Neural cell (in vitro differentiated cells): ENCODE data around the gene AKR1B1. TPM values are rescaled to one million over a fixed set of nuclear protein-coding genes. Genes with fewer than 3 reads are reported as not detected.

Experiments used
- H2AFZ ChIP-seq: fragments of 200-600, 300-800 bp; sonication (generic), shearing (Covaris generic); 2 replicates; pipeline ENCODE4 v1.6.0; 2014; ENCODE audit warnings: low read depth, mild to moderate bottlenecking, antibody characterized with exemption, low read length, moderate library complexity
- H3F3A ChIP-seq: fragments of 200-600 bp; shearing (Covaris generic); 2 replicates; pipeline ENCODE4 v1.6.1; 2016; ENCODE audit warnings: mild to moderate bottlenecking, moderate library complexity, mixed read lengths, antibody characterized with exemption, low read length; ENCODE audit not compliant: insufficient read depth, poor library complexity, severe bottlenecking
- H3K27ac ChIP-seq: fragments of 200-600, 300-800 bp; sonication (generic), shearing (Covaris generic); 2 replicates; pipeline ENCODE4 v1.5.1; 2014; ENCODE audit warnings: mild to moderate bottlenecking, low read length, moderate library complexity
- H3K27me3 ChIP-seq: fragments of 300-800, 200-600 bp; sonication (generic), shearing (Covaris generic); 2 replicates; pipeline ENCODE4 v1.6.0; 2014; ENCODE audit warnings: mild to moderate bottlenecking, low read depth, low read length, moderate library complexity; ENCODE audit not compliant: insufficient read depth
- H3K36me3 ChIP-seq: fragments of 300-800, 200-600 bp; sonication (generic), shearing (Covaris generic); 2 replicates; pipeline ENCODE4 v1.5.1; 2014; ENCODE audit warnings: mild to moderate bottlenecking, antibody characterized with exemption, low read length, moderate library complexity; ENCODE audit not compliant: insufficient read depth
- H3K4me2 ChIP-seq: fragments of 300-800, 200-600 bp; sonication (generic), shearing (Covaris generic); 2 replicates; pipeline ENCODE4 v1.6.0; 2014; ENCODE audit warnings: mild to moderate bottlenecking, low read length
- H3K4me3 ChIP-seq: fragments of 300-800, 200-600 bp; sonication (generic), shearing (Covaris generic); 2 replicates; pipeline ENCODE4 v1.5.1; 2014; ENCODE audit warnings: mild to moderate bottlenecking, low read length, moderate library complexity
- H3K79me2 ChIP-seq: fragments of 200-600 bp; shearing (Covaris generic); replicated peaks from 2 replicates; pipeline ENCODE4 v1.6.0; 2014; ENCODE audit warnings: mild to moderate bottlenecking, low read length, moderate library complexity; ENCODE audit not compliant: insufficient read depth
- H3K9ac ChIP-seq: fragments of 300-800, 200-600 bp; sonication (generic), shearing (Covaris generic); 2 replicates; pipeline ENCODE4 v1.6.1; 2016; ENCODE audit warnings: mild to moderate bottlenecking, low read length, mixed read lengths
- H3K9me2 ChIP-seq: fragments of 200-600 bp; shearing (Covaris generic); 2 replicates; pipeline ENCODE4 v1.6.1; 2016; ENCODE audit warnings: mild to moderate bottlenecking, low read length, mixed read lengths; ENCODE audit not compliant: insufficient read depth
- H3K9me3 ChIP-seq: fragments of 200-600, 300-800 bp; sonication (generic), shearing (Covaris generic); 2 replicates; pipeline ENCODE4 v1.6.1; 2016; ENCODE audit warnings: mild to moderate bottlenecking, mixed run types, low read length, moderate library complexity, mixed read lengths
- H4K20me1 ChIP-seq: fragments of 200-600 bp; shearing (Covaris generic); 2 replicates; pipeline ENCODE4 v1.6.1; 2016; ENCODE audit warnings: mild to moderate bottlenecking, mixed run types; ENCODE audit not compliant: insufficient read depth
- CTCF ChIP-seq: fragments of 450-650 bp; IDR thresholded peaks from 2 replicates; pipeline ENCODE4 v1.5.1; 2014; ENCODE audit warnings: antibody characterized with exemption, mild to moderate bottlenecking, moderate library complexity; ENCODE audit not compliant: poor library complexity, severe bottlenecking
- EP300 ChIP-seq: fragments of 450-650 bp; conservative IDR thresholded peaks from 2 replicates; pipeline ENCODE4 v1.6.1; 2014; ENCODE audit warnings: antibody characterized with exemption, mild to moderate bottlenecking, moderate library complexity; ENCODE audit not compliant: poor library complexity, severe bottlenecking
- EZH2 ChIP-seq: fragments of 200-600, 300-800 bp; shearing (Covaris generic), sonication (generic); IDR thresholded peaks from 2 replicates; pipeline ENCODE4 v1.6.1; 2014; ENCODE audit warnings: antibody characterized with exemption, low read length, borderline replicate concordance, mild to moderate bottlenecking; ENCODE audit not compliant: insufficient read depth, poor library complexity, severe bottlenecking
- MXI1 ChIP-seq: fragments of 450-650 bp; conservative IDR thresholded peaks from 2 replicates; pipeline ENCODE4 v1.6.1; 2014; ENCODE audit warnings: antibody characterized with exemption, mild to moderate bottlenecking; ENCODE audit not compliant: poor library complexity, severe bottlenecking
- POLR2AphosphoS5 ChIP-seq: IDR thresholded peaks from 2 replicates; pipeline ENCODE4 v1.6.1; 2012
- RAD21 ChIP-seq: fragments of 450-650 bp; conservative IDR thresholded peaks from 2 replicates; pipeline ENCODE4 v1.6.1; 2014; ENCODE audit warnings: antibody characterized with exemption, mild to moderate bottlenecking, moderate library complexity
- REST ChIP-seq: IDR thresholded peaks from 2 replicates; pipeline ENCODE4 v1.6.1; 2012; ENCODE audit warnings: borderline replicate concordance
- SMC3 ChIP-seq: fragments of 450-650 bp; conservative IDR thresholded peaks from 2 replicates; pipeline ENCODE4 v1.6.1; 2014; ENCODE audit warnings: antibody characterized with exemption, mild to moderate bottlenecking, moderate library complexity; ENCODE audit not compliant: poor library complexity
- TAF1 ChIP-seq: IDR thresholded peaks from 2 replicates; pipeline ENCODE4 v1.6.1; 2012; ENCODE audit warnings: low read depth
- polyA plus RNA-seq: library from polyadenylated mRNA; depleted of rRNA; stranded (reverse); fragments of >200 nt; gene quantifications from 2 replicates; pipeline ENCODE4 v1.2.3, GENCODE V29; 2014

The AKR1B1 gene
- polyA plus RNA-seq, 1 donor from 2014 or later: 202 TPM

- Histone ChIP-seq H4K20me1 (no peaks in the 10 kb centered on the region), H3K27me3 (no peaks in the 10 kb centered on the region), H3F3A (no peaks in the 10 kb centered on the region), H3K27ac (no peak overlapping the region), H3K36me3 (no peaks in the 10 kb centered on the region), H3K9ac (no peak overlapping the region), H3K9me3 (no peaks in the 10 kb centered on the region), H3K9me2 (no peaks in the 10 kb centered on the region), H2AFZ (no peak overlapping the region), H3K4me2 (no peak overlapping the region), H3K4me3 (no peak overlapping the region), H3K79me2 (no peaks in the 10 kb centered on the region)
- TF ChIP-seq RAD21: no peak
- TF ChIP-seq MXI1: no peak
- TF ChIP-seq TAF1: no peak
- no peak for TF ChIP-seq POLR2AphosphoS5
- TF ChIP-seq SMC3: no peak
- TF ChIP-seq REST: no peak
- no peak for TF ChIP-seq EP300
- no peak for TF ChIP-seq EZH2
- no peak for TF ChIP-seq CTCF
Observed at GRCh38 chr7:134474828-134475227, 15.9 kb upstream of the AKR1B1 start.

GRCh38 chr7:134473861-134474291 lies 15.0 kb upstream of the AKR1B1 start:
- H3K79me2 ChIP-seq: no peaks in the 10 kb centered on the region
- H4K20me1 ChIP-seq: no peaks in the 10 kb centered on the region
- H3K9me3 ChIP-seq: no peaks in the 10 kb centered on the region
- H3K4me3 ChIP-seq: no peak overlapping the region
- H3K27ac ChIP-seq: no peak overlapping the region
- H2AFZ ChIP-seq: no peak overlapping the region
- no peak overlapping the region for H3K9ac ChIP-seq
- H3F3A ChIP-seq: no peaks in the 10 kb centered on the region
- no peak overlapping the region for H3K4me2 ChIP-seq
- no peaks in the 10 kb centered on the region for H3K9me2 ChIP-seq
- no peaks in the 10 kb centered on the region for H3K36me3 ChIP-seq
- H3K27me3 ChIP-seq: no peaks in the 10 kb centered on the region
- TF ChIP-seq TAF1: no peak
- TF ChIP-seq CTCF: no peak
- no peak for TF ChIP-seq REST
- TF ChIP-seq EZH2: no peak
- TF ChIP-seq SMC3: no peak
- TF ChIP-seq EP300: no peak
- no peak for TF ChIP-seq MXI1
- no peak for TF ChIP-seq POLR2AphosphoS5
- TF ChIP-seq RAD21: no peak
